Activated naive CD4-positive, alpha-beta T cell treated with anti-CD3 and anti-CD28 coated beads for 36 hours (primary cell): ENCODE results near the gene SHANK1. TPM values are rescaled to one million over a fixed set of nuclear protein-coding genes. Genes with fewer than 3 reads are reported as not detected.
"Not testable (repeated sequence)": the region's sequence is repeated elsewhere in the genome, so short reads cannot be mapped to it uniquely, and the experiment has no call there.

Experiments used
- CTCF ChIA-PET: fragments of 350-600 bp; sonication (Branson Sonifier 250); formaldehyde crosslinking; loops from one replicate; lab custom pipeline; 2021; ENCODE audit warnings: antibody characterized with exemption; lab: Charles Lee
- DNase-seq: peaks from one replicate; pipeline ENCODE4 v3.0.0-alpha.2; 2020
- H3K27ac Mint-ChIP-seq: one replicate; pipeline ENCODE4 v1.8.0; 2021; ENCODE audit warnings: mild to moderate bottlenecking, mixed read lengths
- H3K27me3 Mint-ChIP-seq: one replicate; pipeline ENCODE4 v1.8.0; 2021; ENCODE audit warnings: low read depth, mixed read lengths
- H3K36me3 Mint-ChIP-seq: one replicate; pipeline ENCODE4 v1.8.0; 2021; ENCODE audit warnings: low read depth, mixed read lengths
- H3K4me1 Mint-ChIP-seq: one replicate; pipeline ENCODE4 v1.8.0; 2021; ENCODE audit warnings: low read depth, mixed read lengths
- H3K4me3 Mint-ChIP-seq: one replicate; pipeline ENCODE4 v1.8.0; 2021; ENCODE audit warnings: mild to moderate bottlenecking, moderate library complexity, mixed read lengths
- H3K9me3 Mint-ChIP-seq: one replicate; pipeline ENCODE4 v1.8.0; 2021; ENCODE audit warnings: mixed read lengths
- intact Hi-C: fragments of 100-400 bp; cut with micrococcal nuclease; formaldehyde crosslinking; loops from one replicate; pipeline ENCODE4 v1.15.1; 2023
- total RNA-seq, 2 experiments: library from RNA; stranded (reverse); gene quantifications; one replicate each; pipeline ENCODE4 v1.2.3, GENCODE V29; 2021

SHANK1 gene
- total RNA-seq, 2 experiments from 2014 or later: not detected

DNA sequence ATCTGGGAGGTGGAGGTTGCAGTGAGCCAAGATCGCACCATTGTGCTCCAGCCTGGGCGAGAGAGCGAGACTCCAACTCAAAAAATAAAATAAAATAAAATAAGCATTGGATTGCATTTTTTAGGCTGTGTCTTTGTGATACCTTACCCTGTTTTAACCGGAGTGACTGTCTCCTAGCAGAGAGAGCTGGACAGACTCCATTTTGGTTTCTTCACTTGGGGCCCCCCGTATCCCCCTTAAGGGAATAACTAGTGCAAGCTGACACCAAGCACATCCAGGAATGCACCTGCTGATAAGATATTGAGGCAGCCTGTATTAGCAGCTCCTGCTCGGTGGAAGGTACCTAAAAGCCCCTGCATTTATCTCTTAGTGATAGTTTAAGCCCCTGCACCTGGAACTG, 29.9 kb upstream of the SHANK1 start:
- no peak for DNase-seq
- no peaks in the 10 kb centered on the region for H3K4me1 Mint-ChIP-seq
- H3K27ac Mint-ChIP-seq: no peak overlapping the region
- no peak overlapping the region for H3K4me3 Mint-ChIP-seq
- no peaks in the 10 kb centered on the region for H3K9me3 Mint-ChIP-seq
- intact Hi-C loops: no loop called here
- CTCF ChIA-PET: no interaction called here
- H3K27me3 Mint-ChIP-seq: peaks cover 15% of the 10 kb centered on the region
- H3K36me3 Mint-ChIP-seq: no peaks in the 10 kb centered on the region

DNA sequence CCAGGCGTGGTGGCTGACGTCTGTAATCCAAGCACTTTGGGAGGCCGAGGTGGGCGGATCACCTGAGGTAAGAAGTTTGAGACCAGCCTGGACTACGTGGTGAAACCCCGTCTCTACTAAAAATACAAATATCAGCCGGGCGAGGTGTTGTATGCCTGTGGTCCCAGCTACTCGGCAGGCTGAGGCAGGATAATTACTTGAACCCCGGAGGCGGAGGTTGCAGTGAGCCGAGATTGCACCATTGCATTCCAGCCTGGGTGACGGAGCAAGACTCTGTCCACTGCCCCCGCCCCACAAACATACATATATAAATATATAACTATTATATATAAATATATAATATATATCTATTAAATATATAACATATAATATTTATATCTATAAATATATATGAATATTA, 27.5 kb upstream of the SHANK1 start:
- H3K27ac Mint-ChIP-seq, CTCF ChIA-PET, H3K4me1 Mint-ChIP-seq, intact Hi-C loops, DNase-seq, H3K36me3 Mint-ChIP-seq, H3K9me3 Mint-ChIP-seq, H3K4me3 Mint-ChIP-seq: not testable (repeated sequence)
- H3K27me3 Mint-ChIP-seq: peaks cover 16% of the 10 kb centered on the region

DNA sequence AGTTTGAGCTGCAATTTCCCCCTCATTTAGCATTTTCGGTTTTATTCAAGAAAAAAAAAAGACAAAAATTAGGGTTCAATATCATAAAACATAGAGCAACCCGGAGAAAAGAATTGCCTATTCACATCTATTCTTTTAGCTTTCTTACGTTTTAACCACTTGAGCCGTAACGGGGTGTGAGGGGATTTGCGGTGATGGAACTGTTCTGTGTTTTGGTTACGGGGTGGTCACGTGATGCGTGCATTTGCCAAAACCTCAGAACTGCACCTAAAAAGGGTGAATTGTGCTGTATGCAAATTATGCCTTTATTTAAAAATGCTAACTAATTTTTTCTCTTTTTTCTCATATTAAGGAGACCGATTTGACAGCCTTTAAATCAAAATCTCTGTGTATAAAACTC, 25.6 kb upstream of the SHANK1 start:
- no peaks in the 10 kb centered on the region for H3K36me3 Mint-ChIP-seq
- H3K27ac Mint-ChIP-seq: no peak overlapping the region
- H3K9me3 Mint-ChIP-seq: no peaks in the 10 kb centered on the region
- peaks cover 22% of the 10 kb centered on the region for H3K27me3 Mint-ChIP-seq
- no peak for DNase-seq
- intact Hi-C loops: no loop called here
- no peaks in the 10 kb centered on the region for H3K4me1 Mint-ChIP-seq
- CTCF ChIA-PET: no interaction called here
- no peak overlapping the region for H3K4me3 Mint-ChIP-seq

DNA sequence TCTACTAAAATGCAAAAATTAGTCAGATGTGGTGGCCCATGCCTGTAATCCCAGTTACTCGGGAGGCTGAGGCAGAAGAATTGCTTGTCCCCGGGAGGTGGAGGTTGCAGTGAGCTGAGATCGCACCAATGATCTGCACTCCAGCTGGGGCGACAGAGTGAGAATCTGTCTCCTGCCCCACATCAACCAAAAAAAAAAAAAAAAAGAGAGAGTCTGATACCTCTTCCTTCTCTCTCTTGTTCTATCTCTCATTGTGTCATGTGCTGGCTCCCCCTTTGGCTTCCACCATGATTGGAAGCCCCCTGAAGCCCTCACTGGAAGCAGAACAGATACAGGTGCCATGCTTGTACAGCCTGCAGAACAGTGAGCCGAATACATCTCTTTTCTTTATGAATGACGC, 23.9 kb upstream of the SHANK1 start:
- H3K9me3 Mint-ChIP-seq: no peaks in the 10 kb centered on the region
- H3K27ac Mint-ChIP-seq: no peak overlapping the region
- H3K36me3 Mint-ChIP-seq: no peaks in the 10 kb centered on the region
- H3K4me3 Mint-ChIP-seq: no peak overlapping the region
- intact Hi-C loops: no loop called here
- no peak for DNase-seq
- H3K4me1 Mint-ChIP-seq: no peaks in the 10 kb centered on the region
- CTCF ChIA-PET: no interaction called here
- H3K27me3 Mint-ChIP-seq: peaks cover 27% of the 10 kb centered on the region

DNA sequence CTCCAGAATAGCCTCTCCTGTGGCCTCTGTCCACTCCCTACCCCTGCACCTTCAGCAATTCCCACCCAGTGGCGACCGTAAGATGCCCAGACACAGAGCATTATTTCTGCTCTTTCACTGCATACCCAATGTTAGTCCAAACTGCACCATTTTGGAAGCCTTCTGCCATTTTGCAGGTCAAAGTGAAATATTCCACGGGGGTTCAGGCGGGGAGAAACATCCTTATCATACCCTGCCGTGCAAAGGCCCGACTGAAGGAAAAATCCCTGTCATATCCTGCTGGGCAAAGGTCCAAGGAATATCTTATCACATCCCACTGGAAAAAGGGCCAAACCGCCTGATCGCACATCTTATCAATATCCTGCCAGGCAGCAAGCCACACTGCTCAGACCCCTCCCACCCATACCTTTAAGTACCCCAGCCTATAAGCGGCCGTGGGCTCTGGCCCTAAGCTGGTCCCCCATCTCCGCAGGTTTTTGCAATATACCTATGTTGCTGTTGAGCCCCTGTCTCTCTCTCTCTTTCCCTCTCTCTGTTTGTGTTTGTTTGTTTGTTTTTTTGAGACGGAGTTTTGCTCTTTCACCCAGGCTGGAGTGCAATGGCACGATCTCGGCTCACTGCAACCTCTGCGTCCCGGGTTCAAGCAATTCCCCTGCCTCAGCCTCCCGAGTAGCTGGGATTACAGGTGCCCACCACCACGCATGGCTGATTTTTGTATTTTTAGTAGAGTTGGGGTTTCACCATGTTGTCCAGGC, 21.8 kb upstream of the SHANK1 start:
- CTCF ChIA-PET: no interaction called here
- H3K27me3 Mint-ChIP-seq: peaks cover 31% of the 10 kb centered on the region
- no peaks in the 10 kb centered on the region for H3K36me3 Mint-ChIP-seq
- no peaks in the 10 kb centered on the region for H3K9me3 Mint-ChIP-seq
- intact Hi-C loops: no loop called here
- no peak for DNase-seq
- no peaks in the 10 kb centered on the region for H3K4me1 Mint-ChIP-seq
- H3K4me3 Mint-ChIP-seq: no peak overlapping the region
- H3K27ac Mint-ChIP-seq: no peak overlapping the region

DNA sequence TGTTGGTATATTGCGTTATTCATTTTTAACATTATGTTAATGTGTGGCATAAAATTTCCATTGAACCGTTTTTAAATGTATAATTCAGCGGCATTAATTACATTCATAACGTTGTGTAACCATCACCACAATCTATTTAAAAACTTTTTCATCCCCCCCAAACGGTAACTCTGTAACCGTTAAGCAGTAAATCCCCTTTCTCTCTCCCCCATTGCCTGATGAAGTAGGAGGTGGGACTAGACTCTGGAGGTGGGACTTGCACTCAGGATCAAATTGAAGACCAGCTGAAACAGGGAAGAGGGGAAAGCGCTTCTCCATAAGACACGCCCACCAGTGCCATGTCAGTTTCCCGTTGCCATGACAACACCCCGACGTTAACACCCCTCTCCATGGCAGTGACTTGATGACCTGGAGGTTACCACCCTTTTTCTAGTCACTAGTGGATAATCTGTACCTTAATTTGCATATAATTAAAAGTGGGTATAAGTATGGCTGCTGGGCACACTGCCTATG, 20.4 kb upstream of the SHANK1 start:
- CTCF ChIA-PET: no interaction called here
- Mint-ChIP-seq H3K27me3 (peaks cover 36% of the 10 kb centered on the region), H3K36me3 (no peaks in the 10 kb centered on the region), H3K27ac (no peak overlapping the region), H3K9me3 (no peaks in the 10 kb centered on the region), H3K4me3 (no peak overlapping the region), H3K4me1 (no peaks in the 10 kb centered on the region)
- no peak for DNase-seq
- intact Hi-C loops: no loop called here

DNA sequence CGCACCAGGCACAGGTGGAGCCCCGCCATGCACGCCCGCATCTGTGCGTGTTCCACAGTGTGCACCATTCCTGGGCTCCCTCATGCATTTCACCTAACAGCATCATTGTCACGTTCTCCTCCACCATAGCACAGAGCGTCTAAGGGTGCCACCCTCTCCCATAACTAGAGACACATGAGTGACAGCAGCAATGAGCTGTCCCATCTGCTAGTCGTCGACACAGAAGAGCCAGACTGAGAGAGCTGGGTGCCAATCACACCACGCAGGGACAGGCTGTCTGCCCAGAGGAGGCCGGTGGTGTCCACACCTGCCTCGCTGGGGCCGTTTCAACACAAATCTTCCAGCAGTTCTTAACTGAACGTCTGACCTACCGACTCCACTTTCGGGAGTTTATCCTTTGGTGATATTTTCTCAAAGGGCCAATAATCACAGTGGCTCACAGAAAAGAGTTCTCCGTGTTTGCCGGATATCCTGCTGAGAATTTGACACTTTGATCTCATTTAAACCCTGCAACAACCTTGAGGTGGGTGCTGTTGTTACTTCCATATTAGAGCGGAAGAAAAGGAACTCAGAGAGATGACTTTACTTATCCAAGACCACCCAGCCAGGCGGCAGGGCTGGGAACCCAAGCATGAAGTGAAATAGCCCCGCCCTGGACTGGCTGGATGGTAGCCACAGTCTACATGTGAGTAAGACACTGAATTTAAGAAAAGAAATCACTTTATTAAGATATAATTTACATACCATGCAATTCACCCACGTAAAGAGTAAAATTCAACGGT, 19.7 kb upstream of the SHANK1 start:
- H3K27ac Mint-ChIP-seq: no peak overlapping the region
- DNase-seq: no peak
- CTCF ChIA-PET: no interaction called here
- H3K4me3 Mint-ChIP-seq: no peak overlapping the region
- intact Hi-C loops: no loop called here
- no peaks in the 10 kb centered on the region for H3K4me1 Mint-ChIP-seq
- no peaks in the 10 kb centered on the region for H3K9me3 Mint-ChIP-seq
- H3K36me3 Mint-ChIP-seq: no peaks in the 10 kb centered on the region
- H3K27me3 Mint-ChIP-seq: peaks cover 36% of the 10 kb centered on the region

DNA sequence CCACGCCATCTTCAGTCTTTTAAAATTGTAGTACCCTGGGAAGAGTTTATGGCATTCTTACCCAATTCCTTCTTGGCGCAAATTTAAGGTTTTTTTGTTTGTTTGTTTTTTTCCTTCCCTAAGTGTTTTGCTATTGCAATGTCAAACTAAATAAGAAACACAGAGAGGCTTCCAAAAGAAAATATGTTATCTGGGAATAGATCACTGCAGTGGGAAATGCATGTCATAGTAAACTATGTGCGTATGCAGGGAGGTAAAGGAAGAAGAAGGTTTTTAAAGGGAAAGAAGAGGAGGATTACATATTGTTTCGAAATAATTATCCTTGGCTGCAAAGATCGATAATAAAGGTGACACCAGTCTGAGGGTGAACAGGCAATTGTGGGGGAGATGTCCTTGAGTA, 16.7 kb upstream of the SHANK1 start:
- DNase-seq: no peak
- CTCF ChIA-PET: no interaction called here
- no peak overlapping the region for H3K27ac Mint-ChIP-seq
- no peaks in the 10 kb centered on the region for H3K9me3 Mint-ChIP-seq
- H3K4me1 Mint-ChIP-seq: no peaks in the 10 kb centered on the region
- intact Hi-C loops: no loop called here
- peaks cover 40% of the 10 kb centered on the region for H3K27me3 Mint-ChIP-seq
- H3K4me3 Mint-ChIP-seq: no peak overlapping the region
- H3K36me3 Mint-ChIP-seq: no peaks in the 10 kb centered on the region

DNA sequence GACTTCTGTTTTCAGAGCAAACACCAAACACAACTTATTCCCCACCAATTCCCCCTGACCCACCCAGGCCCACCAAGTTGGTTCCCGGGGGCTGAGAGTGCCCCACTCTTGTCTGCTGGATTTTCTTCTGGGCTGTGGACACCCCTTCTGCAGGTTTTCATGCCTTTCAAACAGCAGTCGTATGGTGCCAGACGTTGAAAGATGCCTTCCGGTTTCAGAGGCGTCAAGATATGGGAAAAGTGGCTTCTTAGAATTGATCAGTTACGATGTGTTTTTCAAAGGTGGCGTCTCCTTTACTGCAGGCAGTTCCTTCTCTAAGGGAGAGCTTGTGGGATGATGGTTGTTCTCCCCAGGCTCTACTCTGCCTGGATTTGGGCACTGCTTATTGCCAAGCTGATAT, 16.3 kb upstream of the SHANK1 start:
- H3K4me3 Mint-ChIP-seq: no peak overlapping the region
- H3K27ac Mint-ChIP-seq: no peak overlapping the region
- intact Hi-C loops: no loop called here
- CTCF ChIA-PET: no interaction called here
- no peak for DNase-seq
- no peaks in the 10 kb centered on the region for H3K36me3 Mint-ChIP-seq
- H3K9me3 Mint-ChIP-seq: no peaks in the 10 kb centered on the region
- H3K27me3 Mint-ChIP-seq: peaks cover 39% of the 10 kb centered on the region
- no peaks in the 10 kb centered on the region for H3K4me1 Mint-ChIP-seq

DNA sequence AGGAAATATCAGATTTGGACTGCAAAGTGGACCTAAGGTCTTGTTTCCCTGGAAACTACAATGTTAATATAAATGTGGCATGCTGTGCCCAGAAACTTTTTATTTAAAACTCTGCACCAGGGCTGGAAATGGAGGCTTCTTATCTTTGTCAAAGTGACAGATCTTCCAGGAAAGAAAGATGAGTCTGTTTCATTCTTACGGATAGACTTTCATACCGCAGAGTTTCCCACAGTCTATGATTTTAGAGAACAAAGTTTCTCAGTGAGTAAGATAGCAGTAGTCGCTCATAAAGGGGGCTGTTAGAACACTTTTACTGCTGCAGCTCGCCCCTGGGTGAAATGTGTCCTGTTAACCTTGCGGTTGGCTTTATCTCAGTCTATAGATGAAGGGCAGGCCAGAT, 10.3 kb upstream of the SHANK1 start:
- intact Hi-C loops: loop anchor here (10.0 kb wide), 2 partner anchors 375 to 395 kb away; partner anchors contain the start of gene CTU1
- CTCF ChIA-PET: no interaction called here
- H3K4me3 Mint-ChIP-seq: no peak overlapping the region
- no peaks in the 10 kb centered on the region for H3K36me3 Mint-ChIP-seq
- H3K9me3 Mint-ChIP-seq: no peaks in the 10 kb centered on the region
- no peak for DNase-seq
- peaks cover 29% of the 10 kb centered on the region for H3K27me3 Mint-ChIP-seq
- H3K4me1 Mint-ChIP-seq: peaks cover 17% of the 10 kb centered on the region
- no peak overlapping the region for H3K27ac Mint-ChIP-seq

DNA sequence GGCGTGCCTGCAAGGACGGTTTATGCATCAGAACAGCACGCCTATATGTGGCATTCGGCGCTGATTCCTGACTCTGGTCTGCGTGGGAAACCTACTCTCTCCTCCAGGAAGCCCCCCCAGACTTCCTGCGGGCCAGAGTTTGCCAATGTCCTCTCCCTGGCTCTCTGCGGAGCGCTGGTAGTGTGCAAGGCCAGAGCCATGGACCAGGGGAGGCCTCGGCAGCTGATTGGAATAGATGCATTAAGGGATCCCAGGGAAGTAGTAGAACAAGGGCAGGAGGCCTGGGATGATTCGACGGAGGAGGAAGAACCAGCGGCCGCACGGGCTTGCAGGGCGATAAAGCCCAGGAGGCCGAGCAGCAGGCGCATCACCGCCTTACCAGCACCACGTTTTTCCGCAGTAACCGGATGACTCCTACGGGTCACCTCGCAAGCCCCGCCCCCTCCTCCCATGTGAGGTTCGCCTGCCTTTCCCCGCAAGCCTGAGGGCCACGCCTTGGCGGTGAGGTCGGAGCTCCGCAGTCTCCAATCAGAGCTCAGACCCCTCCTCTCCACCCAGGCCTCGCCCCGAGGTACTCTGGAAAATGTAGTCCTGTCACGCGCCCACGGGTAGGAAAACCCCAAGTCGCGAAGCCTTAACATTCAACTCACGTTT, 8.6 kb upstream of the SHANK1 start:
- intact Hi-C loops: loop anchor here (10.0 kb wide), 2 partner anchors 377 to 393 kb away; partner anchors contain the start of gene CTU1
- peak overlapping the region; percentile 2 for H3K27ac Mint-ChIP-seq
- H3K27me3 Mint-ChIP-seq: peaks cover 37% of the 10 kb centered on the region
- peaks cover 23% of the 10 kb centered on the region for H3K4me1 Mint-ChIP-seq
- no peaks in the 10 kb centered on the region for H3K9me3 Mint-ChIP-seq
- DNase-seq: peak; percentile 90
- H3K4me3 Mint-ChIP-seq: peak overlapping the region; percentile 26
- CTCF ChIA-PET: interaction anchor here (0.7 kb wide), 1 partner anchor 27 kb away, joined by 4 read pairs; no protein-coding TSS in a partner anchor
- no peaks in the 10 kb centered on the region for H3K36me3 Mint-ChIP-seq

DNA sequence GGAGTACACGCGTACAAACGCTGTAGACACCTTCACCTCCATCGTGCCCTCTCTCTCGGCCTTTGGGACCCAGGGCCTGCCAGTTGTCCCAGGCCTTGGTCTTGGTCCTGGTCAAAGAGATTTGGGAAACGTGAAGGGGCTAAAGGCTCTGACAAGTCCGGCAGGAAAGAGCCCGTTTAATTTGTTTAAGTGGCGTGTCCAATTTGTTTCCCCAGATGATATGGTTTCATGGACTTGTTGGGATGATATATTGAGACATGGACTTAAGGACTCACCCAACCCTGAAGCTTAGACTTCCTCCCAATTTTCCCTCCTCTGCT, 6.3 kb upstream of the SHANK1 start:
- Mint-ChIP-seq H3K27me3 (peaks cover 44% of the 10 kb centered on the region), H3K27ac (no peak overlapping the region), H3K36me3 (no peaks in the 10 kb centered on the region), H3K4me3 (peak overlapping the region; percentile 74), H3K4me1 (peaks cover 23% of the 10 kb centered on the region), H3K9me3 (no peaks in the 10 kb centered on the region)
- intact Hi-C loops: loop anchor here (2.0 to 10.0 kb wide), 3 partner anchors 67 to 391 kb away; partner anchors contain the start of gene CTU1
- CTCF ChIA-PET: no interaction called here
- no peak for DNase-seq
